CD4-positive, alpha-beta T cell (primary cell): ENCODE data around the gene KATNAL2. TPM values are rescaled to one million over a fixed set of nuclear protein-coding genes. Genes with fewer than 3 reads are reported as not detected.

Experiments
- ATAC-seq: fragments of 200-7000 bp; cut with Tn5 transposase; one replicate; pipeline ENCODE4 v1.10.0; 2022; ENCODE audit warnings: mild to moderate bottlenecking; ENCODE audit not compliant: poor library complexity
- CTCF ChIA-PET: fragments of 350-600 bp; sonication (Branson Sonifier 250); formaldehyde crosslinking; loops from one replicate; lab custom pipeline; 2021; ENCODE audit warnings: antibody characterized with exemption, inconsistent platforms; lab: Charles Lee
- POLR2A ChIA-PET: fragments of 350-600 bp; sonication (Branson Sonifier 250); formaldehyde crosslinking; loops from one replicate; lab custom pipeline; 2021; ENCODE audit warnings: antibody characterized with exemption, inconsistent platforms; lab: Charles Lee
- DNase-seq, 14 experiments: peaks; one replicate each; pipeline ENCODE4 v3.0.0-alpha.2; 2013 to 2020; ENCODE audit warnings: mixed read lengths in 2 of 14
- H3K27ac ChIP-seq, 2 donors: one replicate each; pipeline versions ENCODE4 v1.5.1 to v1.7.0; 2013; ENCODE audit warnings: low read length in 2 of 2, low read depth in 1 of 2, mild to moderate bottlenecking in 1 of 2
- H3K27me3 ChIP-seq, 2 experiments: 1 replicate in 1 of 2; 2 replicates in 1 of 2; pipeline versions ENCODE4 v1.6.1 to v1.7.0; 2013; ENCODE audit warnings: low read length in 2 of 2, control low read depth in 1 of 2, mild to moderate bottlenecking in 1 of 2, moderate library complexity in 1 of 2; ENCODE audit not compliant: insufficient read depth in 2 of 2, control insufficient read depth in 1 of 2
- H3K36me3 ChIP-seq: one replicate; pipeline ENCODE4 v1.6.1; 2013; ENCODE audit warnings: low read length, control low read depth; ENCODE audit not compliant: insufficient read depth
- H3K4me1 ChIP-seq: one replicate; pipeline ENCODE4 v1.6.1; 2013; ENCODE audit warnings: low read length, control low read depth; ENCODE audit not compliant: insufficient read depth
- H3K4me3 ChIP-seq: one replicate; pipeline ENCODE4 v1.5.1; 2013; ENCODE audit warnings: mild to moderate bottlenecking, low read length, moderate library complexity
- H3K9me3 ChIP-seq, 2 experiments: 1 replicate in 1 of 2; 2 replicates in 1 of 2; pipeline versions ENCODE4 v1.6.1 to v1.7.0; 2013; ENCODE audit warnings: low read length in 2 of 2, mild to moderate bottlenecking in 2 of 2, control low read depth in 1 of 2, moderate library complexity in 1 of 2; ENCODE audit not compliant: control insufficient read depth in 1 of 2, insufficient read depth in 1 of 2
- H3K27ac Mint-ChIP-seq: one replicate; pipeline ENCODE4 v1.8.0; 2020; ENCODE audit warnings: mixed read lengths
- H3K27me3 Mint-ChIP-seq: one replicate; pipeline ENCODE4 v1.8.0; 2021; ENCODE audit warnings: mixed read lengths
- H3K36me3 Mint-ChIP-seq: one replicate; pipeline ENCODE4 v1.8.0; 2021; ENCODE audit warnings: low read depth, mixed read lengths
- H3K4me1 Mint-ChIP-seq: one replicate; pipeline ENCODE4 v1.8.0; 2021; ENCODE audit warnings: low read depth, mixed read lengths
- H3K4me3 Mint-ChIP-seq: one replicate; pipeline ENCODE4 v1.8.0; 2020; ENCODE audit warnings: mild to moderate bottlenecking, mixed read lengths
- H3K9me3 Mint-ChIP-seq: one replicate; pipeline ENCODE4 v1.8.0; 2020; ENCODE audit warnings: mixed read lengths
- CTCF ChIP-seq: fragments of 200-600 bp; IDR thresholded peaks from one replicate; pipeline ENCODE4 v1.8.0; 2022; ENCODE audit warnings: antibody characterized with exemption, mild to moderate bottlenecking
- intact Hi-C, 2 experiments: fragments of 100-400 bp; cut with DNase I in 1 of 2; cut with micrococcal nuclease in 1 of 2; formaldehyde crosslinking; loops; one replicate each; pipeline versions ENCODE4 v1.15.1 to v1.9.0; 2023 to 2025; cut with DNase I, micrococcal nuclease
- total RNA-seq, 174 experiments: library from RNA in 2 of 174; stranded (reverse) in 2 of 174; gene quantifications; one replicate each; pipeline ENCODE4 v1.2.3 and lab custom pipeline; 2021 to 2026

KATNAL2 gene
- total RNA-seq, 2 experiments from 2014 or later: 1.5 to 2.0 TPM

GRCh38 chr18:47100212-47100831 lies 182.9 kb downstream of the KATNAL2 start:
- ATAC-seq (peak; percentile 49), DNase-seq (peak; percentile 31 to 70 (median 50))
- H3K4me1 ChIP-seq: no peaks in the 10 kb centered on the region
- Mint-ChIP-seq H3K27ac (no peak overlapping the region), H3K36me3 (no peaks in the 10 kb centered on the region), H3K9me3 (no peaks in the 10 kb centered on the region), H3K27me3 (no peaks in the 10 kb centered on the region), H3K4me3 (no peak overlapping the region), H3K4me1 (no peaks in the 10 kb centered on the region)
- TF ChIP-seq CTCF: peak; percentile 86
- H3K4me3 ChIP-seq: no peak overlapping the region
- CTCF ChIA-PET: interaction anchor here (1.0 to 3.2 kb wide), 3 partner anchors 104 to 649 kb away, joined by 4 to 14 read pairs (median 11); no protein-coding TSS in a partner anchor
- intact Hi-C loops: loop anchor here (1.0 to 2.0 kb wide), 4 partner anchors 105 to 649 kb away; no protein-coding TSS in a partner anchor
- H3K27me3 ChIP-seq: no peaks in the 10 kb centered on the region
- H3K36me3 ChIP-seq: no peaks in the 10 kb centered on the region
- no peak overlapping the region for H3K27ac ChIP-seq
- POLR2A ChIA-PET: no interaction called here
- H3K9me3 ChIP-seq: no peaks in the 10 kb centered on the region

GRCh38 chr18:47108373-47108772 lies 191.0 kb downstream of the KATNAL2 start:
- ChIA-PET CTCF (no interaction called here), POLR2A (no interaction called here)
- no peak for ATAC-seq
- intact Hi-C loops: no loop called here
- DNase-seq: no peak
- Histone ChIP-seq H3K27me3 (no peaks in the 10 kb centered on the region), H3K27ac (no peak overlapping the region), H3K4me3 (no peak overlapping the region), H3K9me3 (no peaks in the 10 kb centered on the region), H3K36me3 (peaks cover 45% of the 10 kb centered on the region), H3K4me1 (no peaks in the 10 kb centered on the region)
- TF ChIP-seq CTCF: no peak
- Mint-ChIP-seq H3K4me3 (no peak overlapping the region), H3K27me3 (no peaks in the 10 kb centered on the region), H3K36me3 (peaks cover 65% of the 10 kb centered on the region), H3K9me3 (no peaks in the 10 kb centered on the region), H3K4me1 (no peaks in the 10 kb centered on the region), H3K27ac (no peak overlapping the region)

- Histone ChIP-seq H3K27me3 (no peaks in the 10 kb centered on the region), H3K4me3 (no peak overlapping the region), H3K9me3 (no peaks in the 10 kb centered on the region), H3K27ac (no peak overlapping the region), H3K4me1 (no peaks in the 10 kb centered on the region), H3K36me3 (peaks cover 48% of the 10 kb centered on the region)
- Mint-ChIP-seq H3K36me3 (peaks cover 71% of the 10 kb centered on the region), H3K27me3 (no peaks in the 10 kb centered on the region), H3K27ac (no peak overlapping the region), H3K9me3 (no peaks in the 10 kb centered on the region), H3K4me1 (no peaks in the 10 kb centered on the region), H3K4me3 (no peak overlapping the region)
- POLR2A ChIA-PET: no interaction called here
- TF ChIP-seq CTCF: no peak
- intact Hi-C loops: no loop called here
- CTCF ChIA-PET: no interaction called here
- ATAC-seq: no peak
- DNase-seq: no peak
Observed at GRCh38 chr18:47108998-47109405, 191.6 kb downstream of the KATNAL2 start.
